MM.1S (cell line): Measurements from ENCODE around the gene FAM149B1.

ENCODE experiments used
- EZH2 ChIP-seq: fragments of 300-600 bp; sonication (generic); optimal IDR thresholded peaks from 2 replicates; pipeline ENCODE3; 2017; ENCODE audit warnings: low read depth, mild to moderate bottlenecking, antibody characterized with exemption, low read length, mixed read lengths
- EZH2phosphoT487 ChIP-seq: fragments of 300-600 bp; sonication (generic); IDR thresholded peaks from 2 replicates; pipeline ENCODE4 v1.6.1; 2018; ENCODE audit warnings: antibody characterized with exemption, low read length
- TF ChIP-seq, protein P1 (sequence below): fragments of 300-600 bp; sonication (generic); IDR thresholded peaks from 2 replicates; pipeline ENCODE4 v1.5.1; 2016; ENCODE audit warnings: antibody characterized with exemption, low read length, mixed read lengths

DNA sequence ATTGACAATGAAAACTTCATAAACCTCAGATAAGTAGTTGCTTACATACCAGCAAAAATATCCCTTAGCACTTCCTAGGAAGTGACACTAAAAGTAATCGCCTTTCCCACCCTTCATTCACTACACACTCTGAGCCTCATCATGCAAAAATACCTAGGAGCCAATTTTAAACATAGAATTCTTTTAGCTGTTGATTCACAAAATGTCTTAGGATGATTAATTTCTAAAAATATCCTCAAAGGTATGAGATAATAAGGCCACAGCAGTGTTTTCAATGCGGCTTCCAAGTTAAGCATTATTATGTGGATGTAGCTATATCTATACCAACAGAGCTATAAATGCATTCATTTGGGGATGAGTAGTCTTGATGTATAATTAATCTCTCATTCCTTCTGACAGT is 66.0 kb downstream of the FAM149B1 start:
- TF ChIP-seq, protein P1, sequence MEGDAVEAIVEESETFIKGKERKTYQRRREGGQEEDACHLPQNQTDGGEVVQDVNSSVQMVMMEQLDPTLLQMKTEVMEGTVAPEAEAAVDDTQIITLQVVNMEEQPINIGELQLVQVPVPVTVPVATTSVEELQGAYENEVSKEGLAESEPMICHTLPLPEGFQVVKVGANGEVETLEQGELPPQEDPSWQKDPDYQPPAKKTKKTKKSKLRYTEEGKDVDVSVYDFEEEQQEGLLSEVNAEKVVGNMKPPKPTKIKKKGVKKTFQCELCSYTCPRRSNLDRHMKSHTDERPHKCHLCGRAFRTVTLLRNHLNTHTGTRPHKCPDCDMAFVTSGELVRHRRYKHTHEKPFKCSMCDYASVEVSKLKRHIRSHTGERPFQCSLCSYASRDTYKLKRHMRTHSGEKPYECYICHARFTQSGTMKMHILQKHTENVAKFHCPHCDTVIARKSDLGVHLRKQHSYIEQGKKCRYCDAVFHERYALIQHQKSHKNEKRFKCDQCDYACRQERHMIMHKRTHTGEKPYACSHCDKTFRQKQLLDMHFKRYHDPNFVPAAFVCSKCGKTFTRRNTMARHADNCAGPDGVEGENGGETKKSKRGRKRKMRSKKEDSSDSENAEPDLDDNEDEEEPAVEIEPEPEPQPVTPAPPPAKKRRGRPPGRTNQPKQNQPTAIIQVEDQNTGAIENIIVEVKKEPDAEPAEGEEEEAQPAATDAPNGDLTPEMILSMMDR, result no peak
- TF ChIP-seq EZH2phosphoT487, result no peak
- TF ChIP-seq EZH2, result no peak
